ENCODE data around the gene HIPK2.

The HIPK2 gene

GRCh38 chr7:139716156-139716942 lies 61.4 kb downstream of the HIPK2 start:
- DNase-seq (ENCODE audit: low read depth in 2 of 2, low spot score in 1 of 2) = no peak

- no peak for DNase-seq (ENCODE audit: low read depth in 2 of 2, low spot score in 1 of 2)
Observed at GRCh38 chr7:139715194-139715815, 62.5 kb downstream of the HIPK2 start.

GRCh38 chr7:139714163-139714901 lies 63.5 kb downstream of the HIPK2 start:
- DNase-seq (ENCODE audit: low read depth in 2 of 2, low spot score in 1 of 2) = no peak

DNA sequence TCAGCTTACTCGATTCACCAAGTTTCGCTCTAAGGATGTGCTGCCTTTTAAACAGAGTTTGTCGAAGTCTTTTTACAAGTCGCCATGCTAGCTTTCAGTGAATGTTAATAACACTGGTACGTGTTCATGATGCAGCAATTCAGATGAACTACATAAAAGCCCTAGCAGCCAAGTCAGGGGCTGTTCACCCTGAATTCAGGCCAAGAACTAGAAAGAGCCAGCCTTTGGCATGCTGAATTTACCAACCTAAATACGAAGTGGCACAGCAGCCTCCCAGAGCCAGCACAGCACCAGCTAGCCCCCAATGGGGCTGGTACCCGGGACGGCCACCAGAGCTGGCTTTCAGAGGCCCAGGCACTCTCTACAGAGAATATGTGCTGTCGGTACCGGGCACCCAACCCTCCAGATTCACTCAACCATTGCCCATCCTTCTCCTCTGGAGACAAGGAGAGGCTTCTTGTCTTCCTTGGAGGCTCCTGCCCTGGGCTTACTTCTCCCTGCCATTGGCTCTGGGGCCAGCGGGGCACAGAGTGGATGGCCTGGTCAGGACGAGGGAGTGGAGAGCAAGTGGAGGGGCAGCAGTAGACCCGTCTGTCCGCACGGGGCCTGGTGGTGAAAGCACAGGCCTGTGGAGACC lies 64.2 kb downstream of the HIPK2 start:
- DNase-seq (ENCODE audit: low read depth in 2 of 2, low spot score in 1 of 2) = no peak

DNA sequence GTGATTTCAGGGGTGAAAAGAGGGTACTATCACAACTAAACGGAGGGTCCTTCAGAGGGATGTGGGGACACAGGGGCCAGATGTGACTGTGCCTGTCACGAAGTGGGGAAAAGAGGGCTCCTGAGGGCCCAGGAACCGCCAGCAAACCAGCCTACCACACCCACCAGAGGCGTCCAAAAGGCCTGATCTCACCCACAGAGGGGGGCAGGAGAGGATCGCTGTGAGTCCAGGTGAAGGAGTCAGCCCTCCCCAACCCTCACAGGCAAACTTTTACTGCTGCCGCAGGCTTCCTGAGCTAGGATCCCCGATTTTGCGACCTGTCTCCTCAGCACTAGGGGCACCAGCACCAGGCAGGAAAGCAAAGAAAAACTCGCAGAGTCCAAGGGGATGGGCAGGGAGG lies 64.7 kb downstream of the HIPK2 start:
- DNase-seq (ENCODE audit: low read depth in 2 of 2, low spot score in 1 of 2) = no peak

GRCh38 chr7:139711991-139712743 lies 65.6 kb downstream of the HIPK2 start:
- DNase-seq (ENCODE audit: low read depth in 2 of 2, low spot score in 1 of 2) = no peak

GRCh38 chr7:139710036-139710435 lies 67.8 kb downstream of the HIPK2 start:
- no peak for DNase-seq (ENCODE audit: low read depth in 2 of 2, low spot score in 1 of 2)

DNA sequence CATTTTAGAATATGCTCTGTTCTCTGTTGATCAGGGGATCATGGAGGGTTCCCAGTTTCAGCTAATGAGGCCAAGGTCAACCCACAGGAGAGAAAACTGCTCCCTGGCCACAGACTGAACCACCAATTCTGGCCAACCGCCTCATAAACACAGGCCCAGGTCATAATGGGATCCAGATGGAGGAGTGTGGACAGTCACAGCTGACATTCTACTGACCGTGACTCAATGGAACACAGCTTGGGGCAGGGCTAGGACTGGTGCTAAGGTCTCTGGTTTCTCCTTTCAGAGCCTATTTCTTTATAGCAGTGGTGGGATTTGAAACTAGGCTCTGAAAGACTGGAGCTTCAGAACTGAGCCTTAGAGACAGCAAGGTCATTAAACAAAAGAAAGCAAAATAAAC lies 68.3 kb downstream of the HIPK2 start:
- no peak for DNase-seq (ENCODE audit: low read depth in 2 of 2, low spot score in 1 of 2)

DNA sequence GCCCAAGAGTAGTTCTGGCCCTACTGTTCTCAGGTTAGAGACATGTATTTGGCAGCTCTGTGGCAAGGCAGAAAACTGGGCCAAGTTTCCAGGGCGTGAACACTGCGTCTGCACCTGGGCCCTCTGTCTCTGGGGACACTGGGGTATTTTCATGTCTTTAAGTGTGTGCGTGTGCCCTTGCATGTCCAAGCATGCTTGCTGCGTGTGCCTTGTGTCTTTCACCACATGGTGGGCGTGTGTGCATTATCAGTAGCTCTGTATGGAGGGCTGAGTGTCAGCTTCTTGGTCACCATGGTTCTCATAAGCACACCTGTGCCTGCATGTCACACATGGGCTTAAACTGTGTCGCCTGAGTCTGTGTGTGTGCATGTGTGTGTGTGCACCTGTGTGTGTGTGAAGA lies 69.3 kb downstream of the HIPK2 start:
- DNase-seq (ENCODE audit: low read depth in 2 of 2, low spot score in 1 of 2) = no peak

GRCh38 chr7:139706837-139707236 lies 71.0 kb downstream of the HIPK2 start:
- DNase-seq (ENCODE audit: low read depth in 2 of 2, low spot score in 1 of 2) = no peak

GRCh38 chr7:139704308-139704879 lies 73.4 kb downstream of the HIPK2 start:
- DNase-seq (ENCODE audit: low read depth in 2 of 2, low spot score in 1 of 2) = no peak

- no peak for DNase-seq (ENCODE audit: low read depth in 2 of 2, low spot score in 1 of 2)
Observed at GRCh38 chr7:139703487-139704307, 74.1 kb downstream of the HIPK2 start.

- DNase-seq (ENCODE audit: low read depth in 2 of 2, low spot score in 1 of 2) = no peak
Observed at GRCh38 chr7:139702811-139703486, 74.8 kb downstream of the HIPK2 start.

GRCh38 chr7:139702313-139702731 lies 75.5 kb downstream of the HIPK2 start:
- DNase-seq (ENCODE audit: low read depth in 2 of 2, low spot score in 1 of 2) = no peak

- DNase-seq (ENCODE audit: low read depth in 2 of 2, low spot score in 1 of 2) = no peak
Observed at GRCh38 chr7:139701908-139702307, 75.9 kb downstream of the HIPK2 start.

GRCh38 chr7:139700505-139701235 lies 77.1 kb downstream of the HIPK2 start:
- DNase-seq (ENCODE audit: low read depth in 2 of 2, low spot score in 1 of 2) = no peak

DNA sequence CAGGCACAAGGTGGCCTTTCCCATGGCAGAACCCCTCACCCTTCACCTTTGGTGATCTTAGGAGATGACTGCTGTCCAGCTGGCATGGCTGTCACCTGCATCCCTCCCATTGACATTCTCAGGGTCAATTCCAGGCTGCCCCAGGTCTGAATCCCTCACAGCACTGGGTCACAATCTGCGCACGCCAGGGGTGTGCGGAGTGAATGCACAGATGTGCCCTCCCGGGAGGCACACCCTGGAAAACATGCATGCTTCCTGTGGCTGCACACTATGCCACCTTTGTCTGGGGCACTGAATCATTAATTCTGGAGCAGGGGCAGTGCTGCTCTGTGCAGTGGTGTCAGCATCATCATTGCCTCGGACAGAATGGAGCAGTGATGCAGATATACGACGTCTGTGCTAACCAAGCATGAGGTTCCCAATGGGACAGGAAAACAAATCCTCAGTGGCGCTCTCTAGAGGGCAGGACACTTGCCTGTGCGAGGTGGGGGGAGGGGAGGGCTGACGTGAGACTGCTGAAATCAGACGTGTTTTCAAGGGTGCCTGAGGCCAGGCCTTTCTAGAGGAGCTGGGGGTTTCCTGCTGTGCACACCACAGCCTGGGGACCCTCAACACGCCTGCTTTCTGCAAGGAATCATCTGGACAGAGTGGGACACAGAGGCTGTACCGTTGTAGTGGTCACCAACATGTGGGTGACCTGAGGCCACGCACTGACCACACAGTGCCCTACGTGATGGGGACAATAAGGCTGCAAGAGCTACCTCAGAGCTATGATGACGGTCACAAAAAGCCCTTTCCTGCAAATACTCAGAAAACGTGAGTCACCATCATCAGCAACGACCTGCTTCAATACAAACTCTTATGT lies 77.9 kb downstream of the HIPK2 start:
- DNase-seq (ENCODE audit: low read depth in 2 of 2, low spot score in 1 of 2) = no peak

DNA sequence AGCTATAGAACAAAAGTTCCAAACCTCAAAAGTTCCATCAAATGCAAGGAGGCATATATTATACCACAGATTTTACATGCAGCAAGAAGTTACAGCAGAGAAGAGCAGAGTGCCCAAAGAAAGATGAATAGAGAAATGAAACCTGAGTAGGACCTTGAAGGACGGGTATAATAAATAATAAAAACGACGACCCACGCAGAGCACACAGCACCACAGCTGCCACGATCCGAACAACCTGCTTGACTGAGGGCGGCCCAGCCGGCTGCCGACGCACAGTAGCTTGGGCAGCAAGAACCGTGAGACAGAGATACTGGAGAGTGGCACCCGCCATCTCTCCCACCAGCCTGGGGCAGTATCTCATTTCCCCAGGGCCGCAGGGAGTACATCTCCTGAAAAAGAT lies 79.0 kb downstream of the HIPK2 start:
- DNase-seq (ENCODE audit: low read depth in 2 of 2, low spot score in 1 of 2) = no peak

Data from stimulated activated CD8-positive, alpha-beta memory T cell treated with anti-CD3 and anti-CD28 coated beads, Interleukin-4, amount 100 ng/mL, for 1 hour (primary cell).